ENCODE measurements around the gene FPR1.
"Not testable (repeated sequence)": the region's sequence is repeated elsewhere in the genome, so short reads cannot be mapped to it uniquely, and the experiment has no call there.

Gene FPR1

GRCh38 chr19:51777570-51778462 lies 26.1 kb upstream of the FPR1 start:
- no peak for DNase-seq

GRCh38 chr19:51776561-51776960 lies 24.9 kb upstream of the FPR1 start:
- DNase-seq = not testable (repeated sequence)

GRCh38 chr19:51772977-51773376 lies 21.3 kb upstream of the FPR1 start:
- no peak for DNase-seq

- no peak for DNase-seq
Observed at GRCh38 chr19:51771376-51772130, 19.9 kb upstream of the FPR1 start.

- DNase-seq = no peak
Observed at GRCh38 chr19:51766461-51766860, 14.8 kb upstream of the FPR1 start.

GRCh38 chr19:51765086-51765485 lies 13.4 kb upstream of the FPR1 start:
- DNase-seq = no peak

- no peak for DNase-seq
Observed at GRCh38 chr19:51761696-51762095, 10.0 kb upstream of the FPR1 start.

- no peak for DNase-seq
Observed at GRCh38 chr19:51760697-51761356, 9.1 kb upstream of the FPR1 start, which contains the start of gene FPR2. FPR2 (plus strand) TSS chr19:51761180; CDS start chr19:51768659, 7,479 bp downstream.

GRCh38 chr19:51755571-51755970 lies 3.9 kb upstream of the FPR1 start:
- no peak for DNase-seq

GRCh38 chr19:51754770-51755169 lies 3.1 kb upstream of the FPR1 start:
- DNase-seq = no peak

- DNase-seq = no peak
Observed at GRCh38 chr19:51754109-51754508, 2.4 kb upstream of the FPR1 start.

GRCh38 chr19:51750400-51751094 lies 1.1 kb downstream of the FPR1 start:
- DNase-seq = no peak

GRCh38 chr19:51749979-51750378 lies 1.7 kb downstream of the FPR1 start:
- DNase-seq = peak; percentile 2

- no peak for DNase-seq
Observed at GRCh38 chr19:51746731-51747130, 4.9 kb downstream of the FPR1 start.

GRCh38 chr19:51743405-51743804 lies 8.3 kb downstream of the FPR1 start:
- DNase-seq = no peak

GRCh38 chr19:51742789-51743188 lies 8.9 kb downstream of the FPR1 start:
- DNase-seq = no peak

GRCh38 chr19:51740356-51740755 lies 11.3 kb downstream of the FPR1 start:
- no peak for DNase-seq

GRCh38 chr19:51739466-51740213 lies 12.0 kb downstream of the FPR1 start:
- DNase-seq = no peak

- DNase-seq = not testable (repeated sequence)
Observed at GRCh38 chr19:51738523-51738922, 13.2 kb downstream of the FPR1 start.

- no peak for DNase-seq
Observed at GRCh38 chr19:51737924-51738323, 13.8 kb downstream of the FPR1 start.

GRCh38 chr19:51737389-51737788 lies 14.3 kb downstream of the FPR1 start:
- DNase-seq = no peak
